Ovary (tissue), 3 donors: Measurements from ENCODE around the gene SNRPA1.

Experiments used
- CTCF ChIP-seq, 3 donors: fragments of 450-650 bp in 2 of 3; fragments of 200-600 bp in 1 of 3; IDR thresholded peaks; one replicate each; pipeline versions ENCODE4 v1.5.1 to v1.8.0; 2016 to 2022; ENCODE audit warnings: antibody characterized with exemption in 3 of 3, mild to moderate bottlenecking in 1 of 3
- EP300 ChIP-seq: sonication (generic); formaldehyde crosslinking; IDR thresholded peaks from one replicate; pipeline ENCODE4 v1.6.1; 2017; ENCODE audit warnings: antibody characterized with exemption
- POLR2A ChIP-seq: fragments of 450-650 bp; IDR thresholded peaks from one replicate; pipeline ENCODE4 v1.6.1; 2017; ENCODE audit warnings: antibody characterized with exemption, mild to moderate bottlenecking, moderate library complexity
- donor health status: DM: no; HTN: no; CAD: no.

- TF ChIP-seq POLR2A, result no peak
- TF ChIP-seq CTCF (IDR thresholded peaks at IDR 0.05), result peak in 1 of 3 donors; percentile 16
- TF ChIP-seq EP300, result no peak
Observed at GRCh38 chr15:101276501-101277037, 18.5 kb downstream of the SNRPA1 start.
